OCI-LY3 (cell line): ENCODE results near the gene CDC14B.

Source experiments
- H2AFZ ChIP-seq: fragments of 200-600, 300-600 bp; shearing (Covaris generic); 2 replicates; pipeline ENCODE4 v1.6.0; 2014; ENCODE audit warnings: antibody characterized with exemption, low read depth, low read length
- H3K27ac ChIP-seq: fragments of 200-600, 300-600 bp; sonication (generic); 2 replicates; pipeline ENCODE4 v1.5.1; 2014; ENCODE audit warnings: mild to moderate bottlenecking, low read length, moderate library complexity, mixed read lengths
- H3K27me3 ChIP-seq: fragments of 200-600, 300-600 bp; sonication (generic); 2 replicates; pipeline ENCODE4 v1.6.1; 2014; ENCODE audit warnings: low read depth, low read length, mixed read lengths
- H3K36me3 ChIP-seq: fragments of 200-600, 300-600 bp; sonication (generic); replicated peaks from 2 replicates; pipeline ENCODE3; 2014; ENCODE audit warnings: low read depth, low read length, mixed read lengths
- H3K4me1 ChIP-seq: fragments of 300-600, 200-600 bp; sonication (generic); 2 replicates; pipeline ENCODE4 v1.6.1; 2014; ENCODE audit warnings: low read length, mixed read lengths
- H3K4me2 ChIP-seq: fragments of 200-600, 300-600 bp; sonication (generic); 2 replicates; pipeline ENCODE4 v1.6.1; 2014; ENCODE audit warnings: low read length, mixed read lengths
- H3K4me3 ChIP-seq: fragments of 300-600, 200-600 bp; sonication (generic); 2 replicates; pipeline ENCODE4 v1.5.1; 2014; ENCODE audit warnings: antibody characterized with exemption, mild to moderate bottlenecking, low read length, moderate library complexity
- H3K79me2 ChIP-seq: fragments of 300-600, 200-600 bp; shearing (Covaris generic); 2 replicates; pipeline ENCODE4 v1.6.1; 2014; ENCODE audit warnings: mild to moderate bottlenecking, low read length, mixed read lengths
- H3K9ac ChIP-seq: fragments of 300-600, 200-600 bp; shearing (Covaris generic); 2 replicates; pipeline ENCODE4 v1.6.0; 2014; ENCODE audit warnings: mild to moderate bottlenecking, low read length, moderate library complexity
- H3K9me3 ChIP-seq: fragments of 200-600, 300-600 bp; shearing (Covaris generic); 2 replicates; pipeline ENCODE4 v1.6.1; 2014; ENCODE audit warnings: low read length, mixed read lengths; ENCODE audit not compliant: insufficient read depth
- H4K20me1 ChIP-seq: fragments of 200-600, 300-600 bp; sonication (generic); 2 replicates; pipeline ENCODE4 v1.6.1; 2016; ENCODE audit warnings: low read length, mixed read lengths; ENCODE audit not compliant: insufficient read depth
- CTCF ChIP-seq: fragments of 200-600, 300-600 bp; sonication (generic); IDR thresholded peaks from 2 replicates; pipeline ENCODE4 v1.5.1; 2014; ENCODE audit warnings: antibody characterized with exemption, low read length, low read depth
- EZH2phosphoT487 ChIP-seq: fragments of 200-600 bp; shearing (Covaris generic); IDR thresholded peaks from 2 replicates; pipeline ENCODE4 v1.6.1; 2018; ENCODE audit warnings: antibody characterized with exemption, mixed run types, low read depth

CDC14B gene

GRCh38 chr9:96499257-96499656 is 120.4 kb downstream of the CDC14B start:
- H3K4me1 ChIP-seq = no peaks in the 10 kb centered on the region
- no peak overlapping the region for H3K9ac ChIP-seq
- no peak overlapping the region for H3K27ac ChIP-seq
- H4K20me1 ChIP-seq = no peaks in the 10 kb centered on the region
- no peaks in the 10 kb centered on the region for H3K79me2 ChIP-seq
- no peaks in the 10 kb centered on the region for H3K27me3 ChIP-seq
- H3K4me2 ChIP-seq = no peak overlapping the region
- TF ChIP-seq CTCF (no peak), EZH2phosphoT487 (no peak)
- H2AFZ ChIP-seq = no peak overlapping the region
- no peaks in the 10 kb centered on the region for H3K9me3 ChIP-seq
- no peak overlapping the region for H3K4me3 ChIP-seq
- no peaks in the 10 kb centered on the region for H3K36me3 ChIP-seq

- H3K4me3 ChIP-seq = no peak overlapping the region
- TF ChIP-seq EZH2phosphoT487 (no peak), CTCF (no peak)
- H3K9me3 ChIP-seq = no peaks in the 10 kb centered on the region
- no peak overlapping the region for H2AFZ ChIP-seq
- no peaks in the 10 kb centered on the region for H3K27me3 ChIP-seq
- no peak overlapping the region for H3K9ac ChIP-seq
- H3K4me1 ChIP-seq = no peaks in the 10 kb centered on the region
- no peak overlapping the region for H3K4me2 ChIP-seq
- no peaks in the 10 kb centered on the region for H3K36me3 ChIP-seq
- no peaks in the 10 kb centered on the region for H4K20me1 ChIP-seq
- no peaks in the 10 kb centered on the region for H3K79me2 ChIP-seq
- H3K27ac ChIP-seq = no peak overlapping the region
Measured at GRCh38 chr9:96498796-96499195, 120.8 kb downstream of the CDC14B start.

- H3K4me1 ChIP-seq = no peaks in the 10 kb centered on the region
- TF ChIP-seq EZH2phosphoT487 = no peak
- no peak overlapping the region for H2AFZ ChIP-seq
- H3K27ac ChIP-seq = no peak overlapping the region
- H3K36me3 ChIP-seq = no peaks in the 10 kb centered on the region
- H3K9me3 ChIP-seq = no peaks in the 10 kb centered on the region
- H3K79me2 ChIP-seq = no peaks in the 10 kb centered on the region
- H3K9ac ChIP-seq = no peak overlapping the region
- H3K27me3 ChIP-seq = no peaks in the 10 kb centered on the region
- H3K4me3 ChIP-seq = no peak overlapping the region
- no peaks in the 10 kb centered on the region for H4K20me1 ChIP-seq
- H3K4me2 ChIP-seq = no peak overlapping the region
Measured at GRCh38 chr9:96497117-96497399, 122.6 kb downstream of the CDC14B start.

- no peak overlapping the region for H3K4me3 ChIP-seq
- H3K9me3 ChIP-seq = no peaks in the 10 kb centered on the region
- no peaks in the 10 kb centered on the region for H3K4me1 ChIP-seq
- TF ChIP-seq EZH2phosphoT487 (no peak), CTCF (no peak)
- H3K9ac ChIP-seq = no peak overlapping the region
- H3K27ac ChIP-seq = no peak overlapping the region
- no peak overlapping the region for H2AFZ ChIP-seq
- H3K27me3 ChIP-seq = no peaks in the 10 kb centered on the region
- H3K36me3 ChIP-seq = no peaks in the 10 kb centered on the region
- no peak overlapping the region for H3K4me2 ChIP-seq
- no peaks in the 10 kb centered on the region for H3K79me2 ChIP-seq
- no peaks in the 10 kb centered on the region for H4K20me1 ChIP-seq
Measured at GRCh38 chr9:96496368-96497116, 123.1 kb downstream of the CDC14B start.
